Parathyroid adenoma (tissue), 2 donors: ENCODE results near the gene ITM2C.

Experiments used
- H2AFZ ChIP-seq: fragments of 300-600 bp; sonication (generic); one replicate; pipeline ENCODE4 v1.7.0; 2017; ENCODE audit warnings: antibody characterized with exemption, mild to moderate bottlenecking
- H3K27ac ChIP-seq: fragments of 300-600 bp; sonication (generic); one replicate; pipeline ENCODE4 v1.7.0; 2017
- H3K27me3 ChIP-seq: fragments of 300-600 bp; sonication (generic); one replicate; pipeline ENCODE4 v1.7.0; 2017; ENCODE audit warnings: low read length; ENCODE audit not compliant: control insufficient read depth, insufficient read depth
- H3K36me3 ChIP-seq: fragments of 300-600 bp; sonication (generic); one replicate; pipeline ENCODE4 v1.7.0; 2017; ENCODE audit warnings: low read length; ENCODE audit not compliant: control insufficient read depth, insufficient read depth
- H3K4me1 ChIP-seq: fragments of 300-600 bp; sonication (generic); one replicate; pipeline ENCODE4 v1.7.0; 2017; ENCODE audit warnings: control low read depth
- H3K4me2 ChIP-seq: fragments of 300-600 bp; sonication (generic); one replicate; pipeline ENCODE4 v1.7.0; 2017; ENCODE audit warnings: low read length
- H3K4me3 ChIP-seq: fragments of 300-600 bp; sonication (generic); one replicate; pipeline ENCODE4 v1.7.0; 2017; ENCODE audit warnings: low read depth, low read length
- H3K79me2 ChIP-seq: fragments of 300-600 bp; sonication (generic); one replicate; pipeline ENCODE4 v1.7.0; 2017; ENCODE audit warnings: control low read depth
- H3K9ac ChIP-seq: fragments of 300-600 bp; sonication (generic); one replicate; pipeline ENCODE4 v1.7.0; 2017; ENCODE audit warnings: mild to moderate bottlenecking
- H3K9me3 ChIP-seq: fragments of 300-600 bp; sonication (generic); one replicate; pipeline ENCODE4 v1.7.0; 2017; ENCODE audit warnings: low read length; ENCODE audit not compliant: control insufficient read depth
- CTCF ChIP-seq: fragments of 300-600 bp; sonication (generic); IDR thresholded peaks from one replicate; pipeline ENCODE4 v1.7.0; 2017; ENCODE audit warnings: antibody characterized with exemption, mild to moderate bottlenecking
- donor health status: primary hyperparathyroidism.

ITM2C gene

GRCh38 chr2:230893338-230893737 lies 28.6 kb downstream of the ITM2C start:
- H3K27ac ChIP-seq: no peak overlapping the region
- H3K4me1 ChIP-seq: no peaks in the 10 kb centered on the region
- no peak for TF ChIP-seq CTCF
- H2AFZ ChIP-seq: no peak overlapping the region
- no peaks in the 10 kb centered on the region for H3K27me3 ChIP-seq
- H3K36me3 ChIP-seq: no peaks in the 10 kb centered on the region
- no peaks in the 10 kb centered on the region for H3K9me3 ChIP-seq
- H3K4me2 ChIP-seq: no peak overlapping the region
- H3K9ac ChIP-seq: no peak overlapping the region
- no peaks in the 10 kb centered on the region for H3K79me2 ChIP-seq
- H3K4me3 ChIP-seq: no peak overlapping the region

GRCh38 chr2:230893841-230894781 lies 29.4 kb downstream of the ITM2C start:
- Histone ChIP-seq H2AFZ (no peak overlapping the region), H3K4me3 (no peak overlapping the region), H3K27me3 (no peaks in the 10 kb centered on the region), H3K79me2 (no peaks in the 10 kb centered on the region), H3K9me3 (no peaks in the 10 kb centered on the region), H3K4me2 (no peak overlapping the region), H3K36me3 (no peaks in the 10 kb centered on the region), H3K4me1 (no peaks in the 10 kb centered on the region), H3K9ac (no peak overlapping the region), H3K27ac (no peak overlapping the region)
- TF ChIP-seq CTCF: no peak

GRCh38 chr2:230895536-230896345 lies 31.0 kb downstream of the ITM2C start:
- no peaks in the 10 kb centered on the region for H3K79me2 ChIP-seq
- H3K4me2 ChIP-seq: no peak overlapping the region
- TF ChIP-seq CTCF: no peak

GRCh38 chr2:230896346-230897115 lies 31.8 kb downstream of the ITM2C start:
- Histone ChIP-seq H3K79me2 (no peaks in the 10 kb centered on the region), H3K27me3 (no peaks in the 10 kb centered on the region), H3K27ac (no peak overlapping the region), H3K4me3 (no peak overlapping the region), H3K4me2 (no peak overlapping the region), H3K4me1 (no peaks in the 10 kb centered on the region), H3K36me3 (no peaks in the 10 kb centered on the region), H2AFZ (no peak overlapping the region), H3K9me3 (no peaks in the 10 kb centered on the region), H3K9ac (no peak overlapping the region)
- no peak for TF ChIP-seq CTCF

More at GRCh38 chr2:230895536-230896345, 31.0 kb downstream of the ITM2C start:
- no peak overlapping the region for H2AFZ ChIP-seq
- no peak overlapping the region for H3K9ac ChIP-seq
- H3K27me3 ChIP-seq: no peaks in the 10 kb centered on the region
- H3K4me3 ChIP-seq: no peak overlapping the region
- no peak overlapping the region for H3K27ac ChIP-seq
- H3K9me3 ChIP-seq: no peaks in the 10 kb centered on the region
- H3K4me1 ChIP-seq: no peaks in the 10 kb centered on the region
- H3K36me3 ChIP-seq: no peaks in the 10 kb centered on the region
